Ishikawa (cell line): ENCODE results near the gene UTY.

ENCODE experiments used
- CEBPB ChIP-seq: IDR thresholded peaks from 2 replicates; pipeline ENCODE4 v1.6.1; 2012
- CREB1 ChIP-seq: IDR thresholded peaks from 2 replicates; pipeline ENCODE4 v1.6.1; 2012; ENCODE audit warnings: low read depth
- EGR1 ChIP-seq: IDR thresholded peaks from 2 replicates; pipeline ENCODE4 v1.6.1; 2012
- EP300 ChIP-seq: IDR thresholded peaks from 2 replicates; pipeline ENCODE4 v1.6.1; 2012; ENCODE audit warnings: borderline replicate concordance
- FOXM1 ChIP-seq: IDR thresholded peaks from 2 replicates; pipeline ENCODE4 v1.6.1; 2012; ENCODE audit warnings: low read depth, borderline replicate concordance
- MAX ChIP-seq: IDR thresholded peaks from 2 replicates; pipeline ENCODE4 v1.6.1; 2012
- NFIC ChIP-seq: IDR thresholded peaks from 2 replicates; pipeline ENCODE4 v1.6.1; 2012
- RAD21 ChIP-seq: IDR thresholded peaks from 2 replicates; pipeline ENCODE4 v1.6.1; 2012; ENCODE audit warnings: low read depth
- REST ChIP-seq: IDR thresholded peaks from 2 replicates; pipeline ENCODE4 v1.6.1; 2012; ENCODE audit warnings: low read depth, mild to moderate bottlenecking
- TAF1 ChIP-seq: IDR thresholded peaks from 2 replicates; pipeline ENCODE4 v1.6.1; 2012; ENCODE audit warnings: low read depth, mild to moderate bottlenecking
- TCF12 ChIP-seq: IDR thresholded peaks from 2 replicates; pipeline ENCODE4 v1.6.1; 2012; ENCODE audit warnings: low read depth
- TEAD4 ChIP-seq: IDR thresholded peaks from 2 replicates; pipeline ENCODE4 v1.6.1; 2012
- USF1 ChIP-seq: IDR thresholded peaks from 2 replicates; pipeline ENCODE4 v1.6.1; 2012
- YY1 ChIP-seq: IDR thresholded peaks from 2 replicates; pipeline ENCODE4 v1.6.1; 2012; ENCODE audit warnings: low read depth
- ZBTB7A ChIP-seq: IDR thresholded peaks from 2 replicates; pipeline ENCODE4 v1.6.1; 2012; ENCODE audit warnings: low read depth

UTY gene

GRCh38 chrY:13330651-13331050 lies 149.2 kb downstream of the UTY start:
- TF ChIP-seq REST (no peak), YY1 (no peak), FOXM1 (no peak), CEBPB (no peak), TAF1 (no peak), CREB1 (no peak), MAX (no peak), USF1 (no peak), NFIC (no peak), TEAD4 (no peak)

GRCh38 chrY:13312966-13313365 lies 166.9 kb downstream of the UTY start:
- TF ChIP-seq ZBTB7A (no peak), FOXM1 (no peak), YY1 (no peak), NFIC (no peak)

- TF ChIP-seq EP300 (no peak), NFIC (no peak), TAF1 (no peak), ZBTB7A (no peak), YY1 (no peak), USF1 (no peak), MAX (no peak), RAD21 (no peak), CREB1 (no peak), CEBPB (no peak), REST (no peak), EGR1 (no peak), FOXM1 (no peak), TCF12 (no peak), TEAD4 (no peak)
These were observed 171.9 kb downstream of the UTY start for GRCh38 chrY:13307959-13308358.

GRCh38 chrY:13300795-13301194 lies 179.0 kb downstream of the UTY start:
- TF ChIP-seq USF1: no peak

- TF ChIP-seq FOXM1 (no peak), EP300 (no peak), TEAD4 (no peak), CEBPB (no peak), TCF12 (no peak), CREB1 (no peak), RAD21 (no peak), TAF1 (no peak), EGR1 (no peak), REST (no peak), YY1 (no peak), USF1 (no peak), MAX (no peak), NFIC (no peak), ZBTB7A (no peak)
These were observed 180.4 kb downstream of the UTY start for GRCh38 chrY:13299411-13299810.
